Lower leg skin (tissue), 4 donors: Measurements from ENCODE around the gene ACACA. TPM values are rescaled to one million over a fixed set of nuclear protein-coding genes. Genes with fewer than 3 reads are reported as not detected.

Experiments
- DNase-seq, 2 donors: peaks; one replicate each; pipeline ENCODE4 v3.0.0-alpha.2; 2019; ENCODE audit warnings: low spot score in 2 of 2
- H3K4me3 ChIP-seq: fragments of 200-600 bp; sonication (generic); 2 replicates; pipeline ENCODE4 v1.5.1; 2017; ENCODE audit warnings: mild to moderate bottlenecking, low read depth; ENCODE audit not compliant: poor library complexity, severe bottlenecking
- CTCF ChIP-seq, 3 donors: fragments of 450-650 bp; IDR thresholded peaks; one replicate each; pipeline ENCODE4 v1.5.1; 2016; ENCODE audit warnings: antibody characterized with exemption in 3 of 3, mild to moderate bottlenecking in 3 of 3, moderate library complexity in 2 of 3
- POLR2A ChIP-seq, 2 donors: fragments of 450-650 bp; IDR thresholded peaks; one replicate each; pipeline ENCODE4 v1.6.1; 2016 to 2017; ENCODE audit warnings: antibody characterized with exemption in 2 of 2, mild to moderate bottlenecking in 1 of 2, moderate library complexity in 1 of 2
- WGBS, 2 donors: methylation state at CpG; one replicate each; pipeline ENCODE4 v1.1.5; 2018; 5-methylcytosine and 5-hydroxymethylcytosine counted together
- intact Hi-C: fragments of 100-400 bp; cut with DNase I; formaldehyde crosslinking; loops from one replicate; pipeline ENCODE4 v1.15.0; 2023; ENCODE audit warnings: low total_unique reads
- total RNA-seq, 4 donors: library from RNA; depleted of rRNA; stranded (reverse); fragments of >200 nt; gene quantifications; one replicate each; pipeline ENCODE4 v1.1.0, GENCODE V29; 2016

The ACACA gene
- total RNA-seq, 4 donors from 2014 or later, result 24.2 to 35.7 (median 31.0) TPM

- intact Hi-C loops, result no loop called here
- DNase-seq, result no peak
- no peak overlapping the region for H3K4me3 ChIP-seq
- no peak for TF ChIP-seq CTCF (IDR thresholded peaks at IDR 0.05)
- WGBS, 2 donors, result 92 to 97% methylated on average over 4 of the region's 4 CpGs
These were observed 115.3 kb downstream of the ACACA start for GRCh38 chr17:37291351-37291750.

GRCh38 chr17:37286430-37286829 lies 120.2 kb downstream of the ACACA start:
- WGBS, 2 donors, result 80 to 88% methylated on average over 1 of the region's 1 CpG
- no peak overlapping the region for H3K4me3 ChIP-seq
- DNase-seq, result no peak
- TF ChIP-seq POLR2A (IDR thresholded peaks at IDR 0.05) (no peak), CTCF (IDR thresholded peaks at IDR 0.05) (no peak)
- intact Hi-C loops, result no loop called here

- no peak for DNase-seq
- intact Hi-C loops, result no loop called here
- WGBS, 2 donors, result 75 to 89% methylated on average over 2 of the region's 2 CpGs
- TF ChIP-seq POLR2A (IDR thresholded peaks at IDR 0.05) (no peak), CTCF (IDR thresholded peaks at IDR 0.05) (no peak)
- H3K4me3 ChIP-seq, result no peak overlapping the region
These were observed 122.4 kb downstream of the ACACA start for GRCh38 chr17:37284191-37284590.

- TF ChIP-seq CTCF (IDR thresholded peaks at IDR 0.05) (no peak), POLR2A (IDR thresholded peaks at IDR 0.05) (no peak)
- intact Hi-C loops, result no loop called here
These were observed 123.1 kb downstream of the ACACA start for GRCh38 chr17:37283414-37283961.

GRCh38 chr17:37280841-37281240 lies 125.8 kb downstream of the ACACA start:
- intact Hi-C loops, result no loop called here
- WGBS, 2 donors, result 93 to 97% methylated on average over 6 of the region's 6 CpGs
- DNase-seq, result no peak
- TF ChIP-seq POLR2A (IDR thresholded peaks at IDR 0.05) (no peak), CTCF (IDR thresholded peaks at IDR 0.05) (no peak)
- no peak overlapping the region for H3K4me3 ChIP-seq

More at GRCh38 chr17:37283414-37283961, 123.1 kb downstream of the ACACA start:
- no peak for DNase-seq
- H3K4me3 ChIP-seq, result no peak overlapping the region

- intact Hi-C loops, result no loop called here
- 60 to 79% methylated on average over 2 of the region's 2 CpGs for WGBS, 2 donors
- no peak overlapping the region for H3K4me3 ChIP-seq
- no peak for DNase-seq
- TF ChIP-seq POLR2A (IDR thresholded peaks at IDR 0.05) (no peak), CTCF (IDR thresholded peaks at IDR 0.05) (no peak)
These were observed 128.3 kb downstream of the ACACA start for GRCh38 chr17:37278247-37278894.
